ENCODE data around the gene PRKCZ.

DNA sequence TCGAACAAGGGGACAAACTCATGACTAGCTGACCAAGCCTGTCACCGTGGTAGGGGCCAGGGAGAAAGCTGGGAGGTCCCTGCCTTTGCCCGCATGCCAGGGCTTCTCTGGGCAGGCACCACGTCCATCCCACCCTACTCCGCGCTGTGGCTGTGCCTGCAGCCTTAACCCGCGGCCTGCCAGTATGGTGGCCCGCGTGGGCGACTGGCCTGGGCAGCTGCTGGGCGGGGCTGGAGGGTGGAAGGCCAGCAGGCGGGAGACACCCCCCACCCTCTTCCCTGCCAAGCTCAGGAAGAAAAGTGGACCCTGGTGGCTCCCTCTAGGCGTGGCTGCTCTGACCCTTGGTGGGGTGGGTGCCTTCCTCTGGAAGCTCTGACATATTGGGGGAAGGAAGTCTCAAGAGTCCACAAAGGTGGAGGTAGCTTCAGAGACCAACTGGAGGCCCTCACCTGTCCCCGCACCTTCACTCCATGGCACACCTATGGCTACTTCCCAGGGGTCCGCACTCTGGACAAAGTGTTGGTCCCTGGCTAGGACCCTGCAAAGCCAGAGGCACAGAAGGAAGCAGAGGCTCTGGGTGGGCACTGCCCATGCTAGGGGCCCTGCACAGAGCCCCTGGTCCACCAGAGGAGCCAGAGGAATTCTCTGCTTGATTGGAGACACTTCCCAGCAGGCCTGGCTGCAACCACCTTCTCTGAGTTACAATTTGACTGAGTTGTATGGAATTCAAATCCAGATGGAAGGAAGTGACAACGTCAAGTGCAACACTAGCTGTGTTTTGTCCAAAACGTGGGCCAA lies 174.6 kb downstream of the PRKCZ start:
- TF ChIP-seq CTCF (IDR thresholded peaks at IDR 0.05) (no peak), POLR2A (IDR thresholded peaks at IDR 0.05; ENCODE audit: low read depth) (no peak)

All from esophagus muscularis mucosa (tissue), 3 donors.